Suprapubic skin (tissue), 4 donors: ENCODE data around the gene FNDC1. TPM values are rescaled to one million over a fixed set of nuclear protein-coding genes. Genes with fewer than 3 reads are reported as not detected.
A peak's percentile ranks its signal among the peaks of the same experiment; 100 is the strongest.

Source experiments
- DNase-seq, 2 donors: peaks; one replicate each; pipeline ENCODE4 v3.0.0-alpha.2; 2019; ENCODE audit warnings: low spot score in 2 of 2
- H3K27ac ChIP-seq: fragments of 200-600 bp; sonication (generic); one replicate; pipeline ENCODE4 v1.5.1; 2019
- H3K27me3 ChIP-seq: fragments of 200-600 bp; sonication (generic); one replicate; pipeline ENCODE4 v1.5.1; 2019
- H3K36me3 ChIP-seq: fragments of 200-600 bp; sonication (generic); one replicate; pipeline ENCODE4 v1.5.1; 2019
- H3K4me1 ChIP-seq: fragments of 200-600 bp; sonication (generic); one replicate; pipeline ENCODE4 v1.5.1; 2019
- H3K4me3 ChIP-seq: fragments of 200-600 bp; sonication (generic); one replicate; pipeline ENCODE4 v1.5.1; 2019; ENCODE audit warnings: mild to moderate bottlenecking
- H3K9me3 ChIP-seq: fragments of 200-600 bp; sonication (generic); one replicate; pipeline ENCODE4 v1.5.1; 2019
- EP300 ChIP-seq: sonication (generic); formaldehyde crosslinking; IDR thresholded peaks from one replicate; pipeline ENCODE4 v1.6.1; 2017; ENCODE audit warnings: antibody characterized with exemption
- POLR2A ChIP-seq, 2 donors: fragments of 450-650 bp; IDR thresholded peaks; one replicate each; pipeline ENCODE4 v1.6.1; 2017; ENCODE audit warnings: antibody characterized with exemption in 2 of 2, mild to moderate bottlenecking in 2 of 2, moderate library complexity in 2 of 2
- POLR2AphosphoS5 ChIP-seq, 3 donors: sonication (generic); formaldehyde crosslinking; IDR thresholded peaks; one replicate each; pipeline ENCODE4 v1.6.1; 2017; ENCODE audit warnings: antibody characterized with exemption in 3 of 3
- WGBS: methylation state at CpG from one replicate; pipeline ENCODE4 v1.1.5; 2018; 5-methylcytosine and 5-hydroxymethylcytosine counted together
- total RNA-seq, 4 donors: library from RNA; depleted of rRNA; stranded (reverse); fragments of >200 nt; gene quantifications; one replicate each; pipeline ENCODE4 v1.1.0, GENCODE V29; 2016
- TF ChIP-seq, protein P1 (sequence below), 2 donors: fragments of 200-600 bp in 1 of 2; fragments of 450-650 bp in 1 of 2; sonication (generic) in 1 of 2; IDR thresholded peaks; one replicate each; pipeline ENCODE4 v1.5.1; 2016 to 2019; ENCODE audit warnings: antibody characterized with exemption in 2 of 2, mild to moderate bottlenecking in 1 of 2, moderate library complexity in 1 of 2

The FNDC1 gene
- total RNA-seq, 4 donors from 2014 or later, result 0.13 to 0.89 (median 0.15) TPM; not detected in 1

DNA sequence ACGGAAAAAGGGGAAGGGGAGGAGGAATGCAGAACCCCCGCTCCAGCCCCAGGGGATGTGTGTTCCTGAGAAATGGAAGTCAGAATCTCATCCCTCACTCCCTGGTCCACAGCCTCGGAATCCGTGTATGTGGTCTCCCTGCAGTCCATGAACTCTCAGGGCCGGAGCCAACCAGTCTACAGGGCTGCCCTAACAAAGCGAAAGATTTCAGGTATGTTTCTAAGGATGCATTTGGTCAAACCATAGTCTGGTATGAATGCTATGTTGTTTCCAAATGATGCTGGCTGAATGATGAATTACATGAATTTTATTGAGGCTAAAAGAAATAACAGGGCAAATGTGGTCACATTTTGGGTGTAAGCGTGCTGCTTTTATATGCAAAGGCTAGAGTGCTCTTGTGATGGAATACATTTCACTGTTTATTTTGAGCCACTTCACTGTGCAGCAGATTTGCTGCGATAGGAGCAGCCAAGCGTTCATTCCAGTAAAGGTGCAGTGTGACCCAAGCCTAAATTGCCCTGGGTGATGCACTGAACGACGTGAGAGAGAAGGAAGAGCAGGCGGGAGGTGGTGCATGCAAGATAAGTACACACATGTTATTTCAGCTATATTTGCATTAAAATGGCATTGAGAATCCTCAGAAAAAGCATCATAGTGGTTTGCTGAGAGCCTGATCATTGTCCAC lies 52.4 kb downstream of the FNDC1 start:
- H3K4me3 ChIP-seq, result no peak overlapping the region
- no peak for DNase-seq
- no peaks in the 10 kb centered on the region for H3K27me3 ChIP-seq
- H3K9me3 ChIP-seq, result no peaks in the 10 kb centered on the region
- no peaks in the 10 kb centered on the region for H3K4me1 ChIP-seq
- no peak for TF ChIP-seq EP300
- H3K27ac ChIP-seq, result no peak overlapping the region
- no peaks in the 10 kb centered on the region for H3K36me3 ChIP-seq
- 61% methylated on average over 12 of the region's 12 CpGs for WGBS

DNA sequence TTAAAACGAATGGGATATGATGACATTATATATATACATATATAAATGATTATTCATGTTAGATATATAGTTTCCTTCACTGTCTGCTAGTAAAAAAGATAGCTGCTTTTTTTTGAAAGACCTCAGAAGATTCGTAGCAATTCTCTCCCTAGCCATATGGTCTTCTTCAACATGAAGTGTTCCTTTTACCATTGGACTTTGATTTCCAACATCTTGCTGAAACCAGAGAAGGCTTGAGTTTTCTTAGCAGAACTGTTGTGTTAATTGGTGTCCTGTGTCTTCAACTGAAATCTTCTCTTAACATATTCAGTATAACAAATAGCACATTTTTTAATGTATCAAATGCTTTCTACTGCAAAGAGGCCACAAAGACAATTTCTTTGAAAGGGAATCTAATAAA lies 55.3 kb downstream of the FNDC1 start:
- H3K4me1 ChIP-seq, result no peaks in the 10 kb centered on the region
- no peaks in the 10 kb centered on the region for H3K27me3 ChIP-seq
- no peaks in the 10 kb centered on the region for H3K9me3 ChIP-seq
- TF ChIP-seq, protein P1, sequence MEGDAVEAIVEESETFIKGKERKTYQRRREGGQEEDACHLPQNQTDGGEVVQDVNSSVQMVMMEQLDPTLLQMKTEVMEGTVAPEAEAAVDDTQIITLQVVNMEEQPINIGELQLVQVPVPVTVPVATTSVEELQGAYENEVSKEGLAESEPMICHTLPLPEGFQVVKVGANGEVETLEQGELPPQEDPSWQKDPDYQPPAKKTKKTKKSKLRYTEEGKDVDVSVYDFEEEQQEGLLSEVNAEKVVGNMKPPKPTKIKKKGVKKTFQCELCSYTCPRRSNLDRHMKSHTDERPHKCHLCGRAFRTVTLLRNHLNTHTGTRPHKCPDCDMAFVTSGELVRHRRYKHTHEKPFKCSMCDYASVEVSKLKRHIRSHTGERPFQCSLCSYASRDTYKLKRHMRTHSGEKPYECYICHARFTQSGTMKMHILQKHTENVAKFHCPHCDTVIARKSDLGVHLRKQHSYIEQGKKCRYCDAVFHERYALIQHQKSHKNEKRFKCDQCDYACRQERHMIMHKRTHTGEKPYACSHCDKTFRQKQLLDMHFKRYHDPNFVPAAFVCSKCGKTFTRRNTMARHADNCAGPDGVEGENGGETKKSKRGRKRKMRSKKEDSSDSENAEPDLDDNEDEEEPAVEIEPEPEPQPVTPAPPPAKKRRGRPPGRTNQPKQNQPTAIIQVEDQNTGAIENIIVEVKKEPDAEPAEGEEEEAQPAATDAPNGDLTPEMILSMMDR (IDR thresholded peaks at IDR 0.05), result no peak
- TF ChIP-seq POLR2AphosphoS5 (IDR thresholded peaks at IDR 0.05) (no peak), POLR2A (IDR thresholded peaks at IDR 0.05) (no peak), EP300 (no peak)
- no peak overlapping the region for H3K27ac ChIP-seq
- 72% methylated on average over 2 of the region's 2 CpGs for WGBS
- no peak for DNase-seq
- no peaks in the 10 kb centered on the region for H3K36me3 ChIP-seq
- no peak overlapping the region for H3K4me3 ChIP-seq

DNA sequence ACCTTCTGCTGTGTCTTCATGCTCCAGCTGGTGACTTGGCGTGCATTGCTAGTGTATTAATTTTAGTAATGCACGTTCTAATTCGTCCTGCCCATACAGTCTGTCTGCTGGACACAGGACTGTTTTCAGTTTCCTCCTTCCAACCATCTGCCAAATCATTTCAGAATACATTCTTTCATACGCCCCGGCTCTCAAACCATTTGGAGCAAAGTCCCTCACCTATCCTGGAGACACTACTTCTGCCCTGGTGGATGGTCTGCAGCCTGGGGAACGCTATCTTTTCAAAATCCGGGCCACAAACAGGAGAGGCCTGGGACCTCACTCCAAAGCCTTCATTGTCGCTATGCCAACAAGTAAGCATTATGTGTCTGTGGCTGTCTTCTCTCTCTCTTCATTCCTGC lies 60.5 kb downstream of the FNDC1 start:
- no peaks in the 10 kb centered on the region for H3K36me3 ChIP-seq
- H3K27ac ChIP-seq, result no peak overlapping the region
- peaks cover 32% of the 10 kb centered on the region for H3K27me3 ChIP-seq
- peaks cover 5% of the 10 kb centered on the region for H3K4me1 ChIP-seq
- H3K4me3 ChIP-seq, result no peak overlapping the region
- no peaks in the 10 kb centered on the region for H3K9me3 ChIP-seq
- 70% methylated on average over 8 of the region's 8 CpGs for WGBS
- no peak for TF ChIP-seq POLR2AphosphoS5 (IDR thresholded peaks at IDR 0.05)
- no peak for TF ChIP-seq EP300
- TF ChIP-seq POLR2A (IDR thresholded peaks at IDR 0.05), result no peak
- TF ChIP-seq, protein P1 (IDR thresholded peaks at IDR 0.05), result no peak
- DNase-seq, result no peak

DNA sequence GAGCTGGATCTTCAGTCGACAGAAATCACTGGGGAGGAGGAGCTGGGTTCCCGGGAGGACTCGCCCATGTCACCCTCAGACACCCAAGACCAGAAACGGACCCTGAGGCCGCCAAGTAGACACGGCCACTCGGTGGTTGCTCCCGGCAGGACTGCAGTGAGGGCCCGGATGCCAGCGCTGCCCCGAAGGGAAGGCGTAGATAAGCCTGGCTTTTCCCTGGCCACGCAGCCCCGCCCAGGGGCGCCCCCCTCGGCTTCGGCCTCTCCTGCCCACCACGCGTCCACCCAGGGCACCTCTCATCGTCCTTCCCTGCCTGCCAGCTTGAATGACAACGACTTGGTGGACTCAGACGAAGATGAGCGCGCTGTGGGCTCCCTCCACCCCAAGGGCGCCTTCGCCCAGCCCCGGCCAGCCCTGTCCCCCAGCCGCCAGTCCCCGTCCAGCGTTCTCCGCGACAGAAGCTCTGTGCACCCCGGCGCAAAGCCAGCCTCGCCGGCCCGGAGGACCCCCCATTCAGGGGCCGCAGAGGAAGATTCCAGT lies 63.0 kb downstream of the FNDC1 start:
- Histone ChIP-seq H3K4me1 (peaks cover 5% of the 10 kb centered on the region), H3K9me3 (no peaks in the 10 kb centered on the region), H3K4me3 (no peak overlapping the region), H3K27ac (no peak overlapping the region), H3K27me3 (peaks cover 36% of the 10 kb centered on the region), H3K36me3 (no peaks in the 10 kb centered on the region)
- 92% methylated on average over 36 of the region's 38 CpGs for WGBS
- DNase-seq, result no peak
- TF ChIP-seq POLR2AphosphoS5 (IDR thresholded peaks at IDR 0.05), result no peak

DNA sequence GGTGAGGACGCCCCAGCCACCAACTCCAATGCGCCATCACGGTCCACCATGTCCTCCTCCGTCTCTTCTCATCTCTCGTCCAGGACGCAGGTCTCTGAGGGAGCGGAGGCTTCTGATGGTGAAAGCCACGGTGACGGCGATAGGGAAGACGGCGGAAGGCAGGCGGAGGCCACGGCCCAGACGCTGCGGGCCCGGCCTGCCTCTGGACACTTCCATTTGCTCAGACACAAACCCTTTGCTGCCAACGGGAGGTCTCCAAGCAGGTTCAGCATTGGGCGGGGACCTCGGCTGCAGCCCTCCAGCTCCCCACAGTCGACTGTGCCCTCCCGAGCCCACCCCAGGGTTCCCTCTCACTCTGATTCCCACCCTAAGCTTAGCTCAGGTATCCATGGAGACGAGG lies 63.6 kb downstream of the FNDC1 start:
- H3K4me3 ChIP-seq, result no peak overlapping the region
- 98% methylated on average over 16 of the region's 23 CpGs for whole genome bisulfite sequencing
- no peaks in the 10 kb centered on the region for H3K9me3 ChIP-seq
- no peaks in the 10 kb centered on the region for H3K36me3 ChIP-seq
- peaks cover 36% of the 10 kb centered on the region for H3K27me3 ChIP-seq
- H3K4me1 ChIP-seq, result peaks cover 5% of the 10 kb centered on the region
- H3K27ac ChIP-seq, result no peak overlapping the region
- TF ChIP-seq, protein P1 (IDR thresholded peaks at IDR 0.05), result no peak
- TF ChIP-seq POLR2AphosphoS5 (IDR thresholded peaks at IDR 0.05) (no peak), EP300 (no peak), POLR2A (IDR thresholded peaks at IDR 0.05) (no peak)
- DNase-seq, result no peak

DNA sequence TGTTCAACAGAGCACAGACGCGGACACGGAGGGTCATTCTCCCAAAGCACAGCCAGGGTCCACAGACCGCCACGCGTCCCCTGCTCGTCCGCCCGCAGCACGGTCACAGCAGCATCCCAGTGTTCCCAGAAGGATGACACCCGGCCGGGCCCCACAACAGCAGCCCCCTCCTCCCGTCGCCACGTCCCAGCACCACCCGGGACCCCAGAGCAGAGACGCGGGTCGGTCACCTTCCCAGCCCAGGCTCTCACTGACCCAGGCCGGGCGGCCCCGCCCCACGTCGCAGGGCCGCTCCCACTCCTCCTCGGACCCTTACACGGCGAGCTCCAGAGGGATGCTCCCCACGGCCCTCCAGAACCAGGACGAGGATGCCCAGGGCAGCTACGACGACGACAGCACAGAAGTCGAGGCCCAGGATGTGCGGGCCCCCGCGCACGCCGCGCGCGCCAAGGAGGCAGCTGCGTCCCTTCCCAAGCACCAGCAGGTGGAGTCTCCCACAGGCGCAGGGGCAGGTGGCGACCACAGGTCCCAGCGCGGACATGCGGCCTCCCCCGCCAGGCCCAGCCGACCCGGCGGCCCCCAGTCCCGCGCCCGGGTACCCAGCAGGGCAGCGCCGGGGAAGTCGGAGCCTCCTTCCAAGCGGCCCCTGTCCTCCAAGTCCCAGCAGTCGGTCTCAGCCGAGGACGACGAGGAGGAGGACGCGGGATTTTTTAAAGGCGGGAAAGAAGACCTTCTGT lies 64.3 kb downstream of the FNDC1 start:
- TF ChIP-seq POLR2AphosphoS5 (IDR thresholded peaks at IDR 0.05) (no peak), POLR2A (IDR thresholded peaks at IDR 0.05) (no peak), EP300 (no peak)
- TF ChIP-seq, protein P1 (IDR thresholded peaks at IDR 0.05), result no peak
- Histone ChIP-seq H3K27ac (no peak overlapping the region), H3K4me3 (peak overlapping the region; percentile 29), H3K9me3 (no peaks in the 10 kb centered on the region), H3K27me3 (peaks cover 36% of the 10 kb centered on the region), H3K36me3 (no peaks in the 10 kb centered on the region), H3K4me1 (peaks cover 5% of the 10 kb centered on the region)
- WGBS, result 74% methylated on average over 15 of the region's 66 CpGs
- DNase-seq, result no peak
